ENCODE measurements around the gene ZBBX. TPM values are rescaled to one million over a fixed set of nuclear protein-coding genes. Genes with fewer than 3 reads are reported as not detected.

ZBBX gene
- total and polyA plus RNA-seq, 12 donors: 0.18 to 0.64 (median 0.31) TPM; not detected in 8

DNA sequence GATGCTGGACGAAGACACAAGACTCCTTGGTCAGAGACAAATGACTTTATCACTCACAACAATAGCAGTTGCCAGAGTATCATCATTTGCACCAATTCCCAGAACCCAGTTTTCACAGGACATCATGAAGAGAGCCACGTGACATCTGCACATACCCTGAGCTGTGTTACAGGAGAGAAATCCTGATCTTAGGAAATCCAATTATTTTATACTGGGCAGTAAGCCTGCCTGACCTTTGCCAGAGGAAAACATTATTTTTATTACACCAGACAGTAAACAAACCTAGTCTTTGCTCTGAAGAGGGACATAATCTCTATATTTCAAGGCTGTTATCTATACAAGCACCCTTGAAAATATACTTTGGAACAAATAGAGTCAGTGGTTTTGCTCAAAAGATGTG lies 77.4 kb downstream of the ZBBX start:
- H3K4me3 ChIP-seq: no peak overlapping the region
- no peaks in the 10 kb centered on the region for H3K4me1 ChIP-seq (replicated peaks in 1 of 2)
- intact Hi-C loops (cut with DNase I): no loop called here
- no peak for TF ChIP-seq POLR2A (IDR thresholded peaks at IDR 0.05)
- TF ChIP-seq, protein P1, sequence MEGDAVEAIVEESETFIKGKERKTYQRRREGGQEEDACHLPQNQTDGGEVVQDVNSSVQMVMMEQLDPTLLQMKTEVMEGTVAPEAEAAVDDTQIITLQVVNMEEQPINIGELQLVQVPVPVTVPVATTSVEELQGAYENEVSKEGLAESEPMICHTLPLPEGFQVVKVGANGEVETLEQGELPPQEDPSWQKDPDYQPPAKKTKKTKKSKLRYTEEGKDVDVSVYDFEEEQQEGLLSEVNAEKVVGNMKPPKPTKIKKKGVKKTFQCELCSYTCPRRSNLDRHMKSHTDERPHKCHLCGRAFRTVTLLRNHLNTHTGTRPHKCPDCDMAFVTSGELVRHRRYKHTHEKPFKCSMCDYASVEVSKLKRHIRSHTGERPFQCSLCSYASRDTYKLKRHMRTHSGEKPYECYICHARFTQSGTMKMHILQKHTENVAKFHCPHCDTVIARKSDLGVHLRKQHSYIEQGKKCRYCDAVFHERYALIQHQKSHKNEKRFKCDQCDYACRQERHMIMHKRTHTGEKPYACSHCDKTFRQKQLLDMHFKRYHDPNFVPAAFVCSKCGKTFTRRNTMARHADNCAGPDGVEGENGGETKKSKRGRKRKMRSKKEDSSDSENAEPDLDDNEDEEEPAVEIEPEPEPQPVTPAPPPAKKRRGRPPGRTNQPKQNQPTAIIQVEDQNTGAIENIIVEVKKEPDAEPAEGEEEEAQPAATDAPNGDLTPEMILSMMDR (IDR thresholded peaks at IDR 0.05): no peak
- DNase-seq: peak in 1 of 7 donors; percentile 3
- no peaks in the 10 kb centered on the region for H3K9me3 ChIP-seq (replicated peaks in 1 of 3)
- H3K36me3 ChIP-seq (replicated peaks in 1 of 2): no peaks in the 10 kb centered on the region
- no peaks in the 10 kb centered on the region for H3K27me3 ChIP-seq
- WGBS, 4 donors: 27 to 57% (median 40%) methylated on average over 2 of the region's 2 CpGs
- no peak overlapping the region for H3K27ac ChIP-seq

DNA sequence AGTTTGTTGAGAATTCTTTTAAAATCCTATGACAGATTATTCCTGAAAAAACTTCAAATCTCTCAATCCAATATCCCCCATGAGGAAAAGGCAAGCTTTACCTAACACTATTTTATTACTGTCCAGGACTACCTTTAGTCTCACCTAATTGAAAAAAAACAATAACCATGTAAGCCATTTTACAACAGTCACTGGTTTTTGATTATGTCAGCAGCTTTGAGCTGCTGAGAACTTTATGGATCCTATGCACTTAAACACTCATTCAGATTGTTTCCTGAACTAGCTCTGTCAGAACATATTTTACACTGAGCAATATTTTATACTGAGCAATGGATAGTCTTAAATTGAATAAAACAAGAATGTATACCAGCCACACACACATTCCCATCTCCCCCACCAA lies 79.9 kb downstream of the ZBBX start:
- H3K27ac ChIP-seq: no peak overlapping the region
- TF ChIP-seq POLR2A (IDR thresholded peaks at IDR 0.05): no peak
- TF ChIP-seq, protein P1 (IDR thresholded peaks at IDR 0.05): no peak
- no peak for DNase-seq
- H3K36me3 ChIP-seq (replicated peaks in 1 of 2): no peaks in the 10 kb centered on the region
- intact Hi-C loops (cut with DNase I): no loop called here
- H3K9me3 ChIP-seq (replicated peaks in 1 of 3): no peaks in the 10 kb centered on the region
- H3K4me3 ChIP-seq: no peak overlapping the region
- no peaks in the 10 kb centered on the region for H3K27me3 ChIP-seq
- no peaks in the 10 kb centered on the region for H3K4me1 ChIP-seq (replicated peaks in 1 of 2)

DNA sequence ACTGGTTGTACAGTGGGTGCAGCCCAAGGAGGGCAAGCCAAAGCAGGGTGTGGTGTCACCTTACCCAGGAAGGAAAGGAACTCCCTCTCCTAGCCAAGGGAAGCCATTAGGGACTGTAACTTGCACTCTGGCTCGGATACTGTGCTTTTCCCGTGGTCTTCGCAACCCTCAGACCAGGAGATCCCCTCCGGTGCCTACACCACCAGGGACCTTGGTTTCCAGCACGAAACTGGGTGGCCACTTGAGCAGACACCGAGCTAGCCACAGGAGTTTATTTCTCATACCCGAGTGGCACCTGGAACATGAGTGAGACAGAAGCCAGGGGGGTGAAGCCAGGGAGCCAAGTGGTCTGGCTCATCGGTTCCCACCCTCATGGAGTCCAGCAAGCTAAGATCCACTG lies 90.7 kb downstream of the ZBBX start:
- H3K27ac ChIP-seq: no peak overlapping the region
- intact Hi-C loops (cut with DNase I): no loop called here
- WGBS, 4 donors: 60 to 85% (median 80%) methylated on average over 1 to 8 of the region's 8 CpGs
- no peaks in the 10 kb centered on the region for H3K9me3 ChIP-seq (replicated peaks in 1 of 3)
- no peaks in the 10 kb centered on the region for H3K4me1 ChIP-seq (replicated peaks in 1 of 2)
- DNase-seq: no peak
- no peaks in the 10 kb centered on the region for H3K27me3 ChIP-seq
- H3K4me3 ChIP-seq: no peak overlapping the region
- no peaks in the 10 kb centered on the region for H3K36me3 ChIP-seq (replicated peaks in 1 of 2)
- TF ChIP-seq POLR2A (IDR thresholded peaks at IDR 0.05): no peak
- TF ChIP-seq, protein P1 (IDR thresholded peaks at IDR 0.05): no peak

DNA sequence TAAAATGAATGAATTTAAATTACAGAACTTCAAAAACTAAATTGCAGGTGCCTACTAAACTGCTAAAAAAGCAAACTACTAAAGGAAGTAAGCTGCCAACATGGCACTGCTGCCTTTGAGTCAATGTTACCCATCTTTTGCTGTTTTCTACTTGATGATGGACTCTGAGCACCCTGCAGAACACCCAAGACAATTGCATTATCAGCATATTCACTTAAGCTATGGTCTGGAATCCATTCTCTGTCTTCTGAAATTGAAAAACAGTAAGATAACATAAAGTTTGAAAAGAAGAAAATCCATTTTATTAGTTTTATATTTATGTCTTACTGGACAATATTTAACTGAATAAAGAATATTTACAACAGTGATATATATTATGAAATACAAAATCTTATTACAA lies 91.4 kb downstream of the ZBBX start:
- Histone ChIP-seq H3K4me1 (replicated peaks in 1 of 2) (no peaks in the 10 kb centered on the region), H3K27ac (no peak overlapping the region), H3K4me3 (no peak overlapping the region), H3K36me3 (replicated peaks in 1 of 2) (no peaks in the 10 kb centered on the region), H3K9me3 (replicated peaks in 1 of 3) (no peaks in the 10 kb centered on the region), H3K27me3 (no peaks in the 10 kb centered on the region)
- no peak for TF ChIP-seq POLR2A (IDR thresholded peaks at IDR 0.05)
- DNase-seq: no peak
- intact Hi-C loops (cut with DNase I): no loop called here

DNA sequence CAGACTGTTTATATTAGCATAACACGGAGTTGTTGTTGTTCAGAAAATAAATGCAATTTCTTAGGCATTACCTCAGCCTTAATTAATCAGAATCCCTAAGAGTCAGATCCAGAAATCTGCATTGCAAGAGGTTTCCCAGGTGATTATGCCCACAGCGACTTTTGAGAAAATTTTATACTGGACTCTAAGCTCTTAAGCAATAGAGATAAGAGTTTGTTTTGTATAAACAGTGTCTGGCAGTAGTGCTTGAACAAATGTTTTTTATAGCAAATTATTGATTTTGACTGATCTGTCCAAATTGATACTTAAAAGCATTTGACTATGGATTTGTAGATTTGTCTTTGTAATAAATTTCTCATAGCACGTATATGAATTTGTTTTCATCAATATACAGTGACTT lies 92.8 kb downstream of the ZBBX start:
- no peaks in the 10 kb centered on the region for H3K4me1 ChIP-seq (replicated peaks in 1 of 2)
- H3K27me3 ChIP-seq: no peaks in the 10 kb centered on the region
- no peaks in the 10 kb centered on the region for H3K36me3 ChIP-seq (replicated peaks in 1 of 2)
- intact Hi-C loops (cut with DNase I): no loop called here
- no peak overlapping the region for H3K27ac ChIP-seq
- WGBS, 4 donors: 57 to 71% (median 69%) methylated on average over 3 of the region's 3 CpGs
- DNase-seq: no peak
- no peak overlapping the region for H3K4me3 ChIP-seq
- no peaks in the 10 kb centered on the region for H3K9me3 ChIP-seq (replicated peaks in 1 of 3)
- TF ChIP-seq, protein P1 (IDR thresholded peaks at IDR 0.05): no peak
- no peak for TF ChIP-seq POLR2A (IDR thresholded peaks at IDR 0.05)
